H1 (cell line): ENCODE measurements around the gene MIDN. TPM values are rescaled to one million over a fixed set of nuclear protein-coding genes. Genes with fewer than 3 reads are reported as not detected.

ENCODE experiments used
- CTCF ChIA-PET: fragments of 300-600 bp; sonication (Branson Sonifier 250); formaldehyde crosslinking; loops from one replicate; lab custom pipeline; 2021; ENCODE audit not compliant: partially characterized antibody; lab: Charles Lee
- POLR2A ChIA-PET: fragments of 300-600 bp; sonication (Branson Sonifier 250); formaldehyde crosslinking; loops from one replicate; lab custom pipeline; 2021; ENCODE audit warnings: inconsistent platforms; ENCODE audit not compliant: partially characterized antibody; lab: Charles Lee
- DNase-seq, 2 experiments: peaks; one replicate each; pipeline versions ENCODE4 v3.0.0 to v3.0.0-alpha.2; 2010 to 2022; ENCODE audit warnings: low spot score in 2 of 2, low read depth in 1 of 2, mixed read lengths in 1 of 2
- FAIRE-seq: peaks from 2 replicates; lab custom pipeline; 2011; peaks lifted over from hg19 to GRCh38; lab: Jason Lieb, UNC
- H2AFZ ChIP-seq: 2 replicates; pipeline ENCODE4 v1.8.1; 2012; ENCODE audit warnings: low read length, inconsistent platforms
- H2AK5ac ChIP-seq: 2 replicates; pipeline ENCODE4 v1.6.1; 2013; ENCODE audit warnings: low read depth, low read length
- H2BK120ac ChIP-seq: replicated peaks from 2 replicates; pipeline ENCODE3; 2013; ENCODE audit warnings: low read depth, low read length, inconsistent platforms
- H2BK12ac ChIP-seq: 2 replicates; pipeline ENCODE4 v1.6.1; 2013; ENCODE audit warnings: low read depth, low read length
- H2BK15ac ChIP-seq: 2 replicates; pipeline ENCODE4 v1.6.1; 2013; ENCODE audit warnings: low read length
- H2BK20ac ChIP-seq: 2 replicates; pipeline ENCODE4 v1.6.1; 2013; ENCODE audit warnings: low read length
- H2BK5ac ChIP-seq: 2 replicates; pipeline ENCODE4 v1.6.1; 2013; ENCODE audit warnings: low read depth, low read length
- H3K14ac ChIP-seq: 2 replicates; pipeline ENCODE4 v1.6.1; 2013; ENCODE audit warnings: inconsistent platforms; ENCODE audit not compliant: insufficient read length
- H3K18ac ChIP-seq: 2 replicates; pipeline ENCODE4 v1.6.1; 2013; ENCODE audit warnings: low read length; ENCODE audit errors: extremely low read depth
- H3K23ac ChIP-seq: 2 replicates; pipeline ENCODE4 v1.6.1; 2013; ENCODE audit warnings: inconsistent platforms; ENCODE audit not compliant: insufficient read length
- H3K23me2 ChIP-seq: 2 replicates; pipeline ENCODE4 v1.6.1; 2013; ENCODE audit warnings: low read depth, low read length
- H3K27ac ChIP-seq: 2 replicates; pipeline ENCODE4 v1.6.1; 2011; ENCODE audit warnings: low read depth, low read length, inconsistent platforms
- H3K27me3 ChIP-seq, 4 experiments: replicated peaks in 1 of 4; 1 replicate in 1 of 4; 2 replicates in 3 of 4; pipeline versions ENCODE4 v1.6.1 to v1.8.1; 2011 to 2013; ENCODE audit warnings: low read length in 3 of 4, mild to moderate bottlenecking in 3 of 4, inconsistent platforms in 2 of 4, mixed read lengths in 2 of 4, moderate library complexity in 1 of 4; ENCODE audit not compliant: control insufficient read depth in 3 of 4, insufficient read depth in 3 of 4; ENCODE audit errors: extremely low read depth in 1 of 4
- H3K36me3 ChIP-seq, 4 experiments: 2 replicates each; pipeline versions ENCODE4 v1.6.1 to v1.8.1; 2011 to 2013; ENCODE audit warnings: mild to moderate bottlenecking in 4 of 4, low read length in 3 of 4, moderate library complexity in 2 of 4, control low read depth in 1 of 4, inconsistent platforms in 1 of 4; ENCODE audit not compliant: insufficient read depth in 4 of 4, control insufficient read depth in 2 of 4
- H3K4ac ChIP-seq: replicated peaks from 2 replicates; pipeline ENCODE3; 2013; ENCODE audit warnings: low read length, low read depth, mixed read lengths, inconsistent platforms; ENCODE audit not compliant: insufficient read length
- H3K4me1 ChIP-seq, 4 experiments: replicated peaks in 1 of 4; 1 replicate in 1 of 4; 2 replicates in 3 of 4; pipeline versions ENCODE4 v1.6.1 to v1.8.1; 2011 to 2013; ENCODE audit warnings: low read length in 3 of 4, inconsistent platforms in 2 of 4, mixed read lengths in 1 of 4; ENCODE audit not compliant: insufficient read depth in 4 of 4, control insufficient read depth in 3 of 4
- H3K4me2 ChIP-seq, 2 experiments: 2 replicates each; pipeline versions ENCODE4 v1.6.1 to v1.8.1; 2011 to 2013; ENCODE audit warnings: low read depth in 2 of 2, low read length in 2 of 2, control low read depth in 1 of 2, inconsistent platforms in 1 of 2, mild to moderate bottlenecking in 1 of 2; ENCODE audit not compliant: insufficient read depth in 1 of 2
- H3K4me3 ChIP-seq, 4 experiments: fragments of 200-600, 300-600 bp in 1 of 4; sonication (generic), shearing (Covaris generic), sonication (Bioruptor Twin) in 1 of 4; 2 replicates each; pipeline versions ENCODE4 v1.5.1 to v1.8.1; 2011 to 2016; ENCODE audit warnings: low read length in 4 of 4, low read depth in 3 of 4, control low read depth in 2 of 4, inconsistent platforms in 2 of 4, mild to moderate bottlenecking in 2 of 4, mixed read lengths in 1 of 4, moderate library complexity in 1 of 4; ENCODE audit not compliant: insufficient read depth in 2 of 4; ENCODE audit errors: extremely low read depth in 1 of 4
- H3K56ac ChIP-seq: replicated peaks from 2 replicates; pipeline ENCODE3; 2013; ENCODE audit warnings: low read depth, mild to moderate bottlenecking, mixed read lengths, low read length, inconsistent platforms; ENCODE audit not compliant: insufficient read length
- H3K79me1 ChIP-seq: 2 replicates; pipeline ENCODE4 v1.6.1; 2013; ENCODE audit warnings: low read depth, low read length, control low read depth
- H3K79me2 ChIP-seq, 2 experiments: 2 replicates each; pipeline versions ENCODE4 v1.6.1 to v1.8.1; 2012 to 2013; ENCODE audit warnings: low read length in 2 of 2, mild to moderate bottlenecking in 2 of 2, inconsistent platforms in 1 of 2; ENCODE audit not compliant: insufficient read depth in 2 of 2, control insufficient read depth in 1 of 2
- H3K9ac ChIP-seq, 4 experiments: replicated peaks in 1 of 4; 1 replicate in 1 of 4; 2 replicates in 3 of 4; pipeline versions ENCODE4 v1.6.1 to v1.8.1; 2011 to 2013; ENCODE audit warnings: low read depth in 3 of 4, low read length in 3 of 4, control low read depth in 2 of 4, mild to moderate bottlenecking in 2 of 4, moderate library complexity in 2 of 4, inconsistent platforms in 1 of 4; ENCODE audit errors: extremely low read depth in 1 of 4
- H3K9me3 ChIP-seq, 2 experiments: 2 replicates each; pipeline versions ENCODE4 v1.6.1 to v1.8.1; 2012 to 2013; ENCODE audit warnings: mild to moderate bottlenecking in 2 of 2, moderate library complexity in 2 of 2, control low read depth in 1 of 2, inconsistent platforms in 1 of 2, low read depth in 1 of 2, low read length in 1 of 2, mixed read lengths in 1 of 2; ENCODE audit not compliant: insufficient read depth in 2 of 2
- H4K20me1 ChIP-seq, 2 experiments: replicated peaks in 1 of 2; 2 replicates each; pipeline versions ENCODE3 to v1.8.1; 2011 to 2013; ENCODE audit warnings: inconsistent platforms in 2 of 2, low read length in 2 of 2, mild to moderate bottlenecking in 1 of 2; ENCODE audit not compliant: insufficient read depth in 2 of 2, control insufficient read depth in 1 of 2
- H4K5ac ChIP-seq: 2 replicates; pipeline ENCODE4 v1.6.1; 2013; ENCODE audit warnings: low read length, low read depth, mixed read lengths, inconsistent platforms; ENCODE audit not compliant: insufficient read length
- H4K8ac ChIP-seq: 2 replicates; pipeline ENCODE4 v1.8.0; 2013; ENCODE audit warnings: mild to moderate bottlenecking, moderate library complexity, low read length, inconsistent platforms; ENCODE audit not compliant: insufficient read depth; ENCODE audit errors: extremely low read depth
- H4K91ac ChIP-seq: replicated peaks from 2 replicates; pipeline ENCODE3; 2013; ENCODE audit warnings: low read length, mixed read lengths, inconsistent platforms; ENCODE audit not compliant: insufficient read length
- CBX5 ChIP-seq: fragments of 300-800, 300-1000 bp; sonication (generic); IDR thresholded peaks from 2 replicates; pipeline ENCODE4 v1.7.1; 2016; ENCODE audit warnings: antibody characterized with exemption, low read length, low read depth
- CHD1 ChIP-seq: IDR thresholded peaks from 2 replicates; pipeline ENCODE4 v1.6.1; 2012; ENCODE audit warnings: low read depth, low read length, improper control_type of control experiment
- GABPA ChIP-seq: IDR thresholded peaks from 2 replicates; pipeline ENCODE4 v1.6.1; 2011; ENCODE audit warnings: mild to moderate bottlenecking, low read length, moderate library complexity, borderline replicate concordance; ENCODE audit not compliant: insufficient read depth
- KDM4A ChIP-seq: IDR thresholded peaks from one replicate; pipeline ENCODE4 v1.7.1; 2012; ENCODE audit warnings: low read depth, mild to moderate bottlenecking, moderate library complexity, low read length, inconsistent platforms; ENCODE audit not compliant: severe bottlenecking
- NRF1 ChIP-seq: IDR thresholded peaks from 2 replicates; pipeline ENCODE4 v1.6.1; 2011; ENCODE audit warnings: mild to moderate bottlenecking, low read depth, low read length, improper control_type of control experiment
- POLR2AphosphoS5 ChIP-seq: IDR thresholded peaks from 2 replicates; pipeline ENCODE4 v1.6.1; 2011; ENCODE audit warnings: low read depth, low read length
- RXRA ChIP-seq: IDR thresholded peaks from 2 replicates; pipeline ENCODE4 v1.6.1; 2011; ENCODE audit warnings: low read depth, mild to moderate bottlenecking, low read length, moderate library complexity; ENCODE audit not compliant: insufficient read depth
- SAP30 ChIP-seq: fragments of 300-600 bp; sonication (generic); IDR thresholded peaks from 2 replicates; pipeline ENCODE4 v1.7.1; 2012; ENCODE audit warnings: low read length, moderate library complexity, mild to moderate bottlenecking, inconsistent platforms; ENCODE audit not compliant: insufficient read depth, insufficient replicate concordance
- SP4 ChIP-seq: IDR thresholded peaks from 2 replicates; pipeline ENCODE4 v1.6.1; 2012; ENCODE audit warnings: low read length, inconsistent platforms
- ZNF274 ChIP-seq: IDR thresholded peaks from 2 replicates; pipeline ENCODE4 v1.7.0; 2012; ENCODE audit warnings: low read length, borderline replicate concordance; ENCODE audit errors: extremely low read depth
- WGBS, 2 experiments: shearing (Covaris generic) in 1 of 2; methylation state at CpG; one replicate each; pipeline versions ENCODE4 v1.1.6 to v1.1.7; 2013 to 2015; ENCODE audit warnings: low lambda C conversion rate in 2 of 2, mixed read lengths in 2 of 2, inconsistent platforms in 1 of 2, low coverage in 1 of 2, missing lambda C conversion rate in 1 of 2; ENCODE audit not compliant: insufficient replicate concordance in 2 of 2, insufficient coverage in 1 of 2, insufficient read length in 1 of 2; ENCODE audit errors: extremely low coverage in 1 of 2, missing lambda C conversion rate in 1 of 2; 5-methylcytosine and 5-hydroxymethylcytosine counted together
- polyA plus RNA-seq, 7 experiments: library from polyadenylated mRNA; depleted of rRNA in 3 of 7; stranded (reverse) in 5 of 7; unstranded in 2 of 7; fragments of >200 nt in 5 of 7; fragments of 200-250 nt in 2 of 7; gene quantifications; 1 replicate in 5 of 7; 2 replicates in 1 of 7; 4 replicates in 1 of 7; pipeline versions ENCODE4 v1.2.1 to v1.2.3, GENCODE V29; 2011 to 2013; ENCODE audit warnings: missing spikeins in 2 of 7, mixed read lengths in 2 of 7
- total RNA-seq: library from RNA; stranded (reverse); fragmentation: NEBNext Ultra II Directional; extraction: Animal tissue kit (Norgen Biotek cat#: 25700); gene quantifications from 2 replicates; pipeline ENCODE4 v1.2.1, GENCODE V29; 2021
- TF ChIP-seq, protein P1 (sequence below): IDR thresholded peaks from 2 replicates; pipeline ENCODE4 v1.6.1; 2011; ENCODE audit warnings: low read depth, mild to moderate bottlenecking, low read length; ENCODE audit not compliant: insufficient read depth

The MIDN gene
- total and polyA plus RNA-seq, 2 of the 8 experiments (the other 6 are each of a cell fraction or from before 2014, with no cell fraction given): 39.8 to 159 TPM

GRCh38 chr19:1245494-1246264 lies 2.7 kb upstream of the MIDN start:
- CTCF ChIA-PET: interaction anchor here (0.6 to 7.7 kb wide), 7 partner anchors 17 to 719 kb away, joined by 3 to 212 read pairs (median 14); partner anchors contain the start of gene CIRBP
- H3K36me3 ChIP-seq: peaks cover 0 to 8% (median 0%) of the 10 kb centered on the region in 4 experiments; a peak in 2 of 8 replicates
- H3K4me2 ChIP-seq: no peak overlapping the region
- H3K79me2 ChIP-seq: peaks cover 0 to 15% of the 10 kb centered on the region in 2 experiments; a peak in 1 of 4 replicates
- POLR2A ChIA-PET: interaction anchor here (0.6 to 10.1 kb wide), 8 partner anchors 8 to 175 kb away, joined by 3 to 355 read pairs (median 4); partner anchors contain the start of genes CIRBP and FAM174C
- no peak overlapping the region; the same call in 1 of the 2 replicates for H3K18ac ChIP-seq
- no peak overlapping the region for H3K4ac ChIP-seq
- H3K9ac ChIP-seq: no peak overlapping the region
- no peak overlapping the region for H2BK20ac ChIP-seq
- H4K91ac ChIP-seq: no peak overlapping the region
- peaks cover 0 to 21% (median 7%) of the 10 kb centered on the region in 4 experiments; a peak in 6 of 7 replicates for H3K4me1 ChIP-seq
- no peak overlapping the region for H2BK15ac ChIP-seq
- no peak overlapping the region for H2BK12ac ChIP-seq
- H4K20me1 ChIP-seq: peaks cover 0 to 9% of the 10 kb centered on the region in 2 experiments
- no peak overlapping the region for H2BK120ac ChIP-seq
- no peak overlapping the region for H3K56ac ChIP-seq
- H4K8ac ChIP-seq: no peak overlapping the region
- H3K14ac ChIP-seq: no peak overlapping the region
- H3K27ac ChIP-seq: no peak overlapping the region
- H3K23ac ChIP-seq: no peak overlapping the region
- H4K5ac ChIP-seq: no peak overlapping the region
- no peak for FAIRE-seq
- H3K9me3 ChIP-seq: no peaks in the 10 kb centered on the region
- peaks cover 9% of the 10 kb centered on the region for H3K79me1 ChIP-seq
- no peak for DNase-seq
- H2BK5ac ChIP-seq: no peak overlapping the region
- H2AK5ac ChIP-seq: 0 out of 2 replicates have a peak overlapping the region, but pooled peaks have one; percentile 75
- no peak overlapping the region for H2AFZ ChIP-seq
- no peak overlapping the region for H3K4me3 ChIP-seq
- H3K23me2 ChIP-seq: peaks cover 4% of the 10 kb centered on the region; the same call in 1 of the 2 replicates
- no peaks in the 10 kb centered on the region for H3K27me3 ChIP-seq
- WGBS, 2 experiments: 91% methylated on average over 25 of the region's 26 CpGs; no CpG with 5 or more reads in 1 of the 2 experiments
- TF ChIP-seq NRF1: no peak
- TF ChIP-seq CBX5: no peak
- no peak for TF ChIP-seq SAP30
- TF ChIP-seq SP4: no peak
- TF ChIP-seq ZNF274: no peak
- TF ChIP-seq RXRA: no peak
- TF ChIP-seq, protein P1, sequence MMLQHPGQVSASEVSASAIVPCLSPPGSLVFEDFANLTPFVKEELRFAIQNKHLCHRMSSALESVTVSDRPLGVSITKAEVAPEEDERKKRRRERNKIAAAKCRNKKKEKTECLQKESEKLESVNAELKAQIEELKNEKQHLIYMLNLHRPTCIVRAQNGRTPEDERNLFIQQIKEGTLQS: no peak
- TF ChIP-seq POLR2AphosphoS5: no peak
- no peak for TF ChIP-seq CHD1
- TF ChIP-seq KDM4A: no peak
- no peak for TF ChIP-seq GABPA
